Choroid plexus epithelial cell (primary cell): ENCODE data around the gene OR6S1.

Experiments used
- DNase-seq: peaks from one replicate; pipeline ENCODE4 v3.0.0-alpha.2; 2010; ENCODE audit warnings: low read depth
- H3K4me3 ChIP-seq: 2 replicates; pipeline ENCODE4 v1.5.1; 2011; ENCODE audit warnings: low read depth, mild to moderate bottlenecking, control low read depth, low read length, moderate library complexity
- CTCF ChIP-seq: conservative IDR thresholded peaks from 2 replicates; pipeline ENCODE4 v1.5.1; 2011; ENCODE audit warnings: low read depth, mild to moderate bottlenecking, control low read depth, inconsistent platforms, low read length, moderate library complexity

OR6S1 gene

GRCh38 chr14:20662968-20663732 lies 21.7 kb upstream of the OR6S1 start:
- no peak overlapping the region for H3K4me3 ChIP-seq

GRCh38 chr14:20661197-20661596 lies 19.7 kb upstream of the OR6S1 start:
- no peak for DNase-seq
- no peak overlapping the region for H3K4me3 ChIP-seq
- no peak for TF ChIP-seq CTCF

More at GRCh38 chr14:20662968-20663732, 21.7 kb upstream of the OR6S1 start:
- peak; percentile 51 for TF ChIP-seq CTCF
- peak; percentile 72 for DNase-seq

- no peak overlapping the region for H3K4me3 ChIP-seq
- no peak for TF ChIP-seq CTCF
Measured at GRCh38 chr14:20659813-20660395, 18.4 kb upstream of the OR6S1 start.

GRCh38 chr14:20659336-20659735 lies 17.8 kb upstream of the OR6S1 start:
- H3K4me3 ChIP-seq = no peak overlapping the region
- TF ChIP-seq CTCF = no peak
- DNase-seq = no peak

More at GRCh38 chr14:20659813-20660395, 18.4 kb upstream of the OR6S1 start:
- DNase-seq = no peak

- DNase-seq = no peak
- TF ChIP-seq CTCF = no peak
- H3K4me3 ChIP-seq = no peak overlapping the region
Measured at GRCh38 chr14:20658246-20658645, 16.8 kb upstream of the OR6S1 start.

GRCh38 chr14:20657216-20658211 lies 16.0 kb upstream of the OR6S1 start:
- peak; percentile 31 for TF ChIP-seq CTCF

More at GRCh38 chr14:20657216-20658211, 16.0 kb upstream of the OR6S1 start:
- H3K4me3 ChIP-seq = no peak overlapping the region
- peak; percentile 7 for DNase-seq
